ENCODE data around the gene ZCCHC24.

- TF ChIP-seq CTCF (IDR thresholded peaks at IDR 0.05), result no peak
- TF ChIP-seq POLR2A (IDR thresholded peaks at IDR 0.05), result no peak
- no peak for TF ChIP-seq POLR2AphosphoS5 (IDR thresholded peaks at IDR 0.05)
Observed at GRCh38 chr10:79339266-79339665, 106.2 kb downstream of the ZCCHC24 start.

Data from breast epithelium (tissue), 3 donors.